ENCODE results near the gene MBD5. TPM values are rescaled to one million over a fixed set of nuclear protein-coding genes. Genes with fewer than 3 reads are reported as not detected.

MBD5 gene
- total and polyA plus RNA-seq, 2 donors (not counting 1 experiment from before 2014, with no cell fraction given), result 10.9 to 69.7 TPM

DNA sequence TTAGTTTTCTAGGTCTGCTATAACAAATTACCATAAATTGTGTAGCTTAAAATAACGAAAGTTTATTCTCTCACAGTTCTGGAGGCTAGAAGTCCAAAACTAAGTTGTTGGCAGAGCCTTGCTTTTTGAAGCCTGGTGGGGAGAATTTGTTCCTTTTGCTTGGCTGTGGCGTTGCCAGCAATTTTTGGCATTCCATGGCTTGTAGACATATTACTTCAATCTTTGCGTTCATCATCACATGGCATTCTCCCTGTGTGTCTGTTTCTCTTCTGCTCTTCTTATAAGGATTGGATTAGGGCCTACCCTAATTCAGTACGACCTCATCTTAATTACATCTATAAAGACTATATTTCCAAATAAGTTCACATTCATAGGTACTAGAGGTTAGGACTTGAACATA, 217.7 kb downstream of the MBD5 start:
- Mint-ChIP-seq H3K27ac (no peak overlapping the region), H3K4me1 (no peaks in the 10 kb centered on the region), H3K27me3 (no peaks in the 10 kb centered on the region), H3K4me3 (no peak overlapping the region), H3K9me3 (ENCODE audit: insufficient read depth) (peaks cover 13% of the 10 kb centered on the region)
- Histone ChIP-seq H3K4me1 (ENCODE audit: control insufficient read depth in 2 of 2, insufficient read depth in 2 of 2, low read length in 2 of 2) (no peaks in the 10 kb centered on the region), H3K4me2 (replicated peaks; ENCODE audit: low read depth, low read length, poor library complexity, severe bottlenecking) (no peak overlapping the region), H3K79me2 (ENCODE audit: control insufficient read depth, insufficient read depth, low read length) (no peaks in the 10 kb centered on the region), H3K27ac (ENCODE audit: low read length in 2 of 2) (no peak overlapping the region), H3K27me3 (replicated peaks in 1 of 4; ENCODE audit: control extremely low read depth in 1 of 4, control insufficient read depth in 3 of 4, insufficient read depth in 4 of 4, low read length in 3 of 4) (no peaks in the 10 kb centered on the region), H3K9ac (ENCODE audit: low read length) (no peak overlapping the region), H3K9me3 (ENCODE audit: control extremely low read depth in 1 of 3, control insufficient read depth in 2 of 3, insufficient read depth in 1 of 3, low read length in 2 of 3) (peaks cover 3 to 15% (median 7%) of the 10 kb centered on the region in 3 donors), H3K4me3 (ENCODE audit: control extremely low read depth in 1 of 5, extremely low read depth in 1 of 5, insufficient read depth in 1 of 5, low read depth in 2 of 5, low read length in 4 of 5) (no peak overlapping the region), H3K36me3 (replicated peaks in 1 of 2; ENCODE audit: control extremely low read depth in 1 of 2, control insufficient read depth in 1 of 2, extremely low read depth in 1 of 2, insufficient read depth in 2 of 2, low read length in 1 of 2) (peaks cover 0 to 18% of the 10 kb centered on the region in 2 experiments), H2AFZ (ENCODE audit: insufficient read depth, low read depth, low read length, poor library complexity, severe bottlenecking) (no peak overlapping the region), H4K20me1 (ENCODE audit: control insufficient read depth, insufficient read depth, low read length, poor library complexity, severe bottlenecking) (no peaks in the 10 kb centered on the region)
- no peak for ATAC-seq (ENCODE audit: low read depth)
- CTCF ChIA-PET, result no interaction called here
- WGBS (ENCODE audit: insufficient coverage), result no CpG with 5 or more reads among the region's 4 CpGs
- POLR2A ChIA-PET, result no interaction called here
- TF ChIP-seq EZH2 (IDR thresholded peaks at IDR 0.05; ENCODE audit: borderline replicate concordance, insufficient read depth, low read depth, low read length, poor library complexity, severe bottlenecking), result no peak
- TF ChIP-seq, protein P1, sequence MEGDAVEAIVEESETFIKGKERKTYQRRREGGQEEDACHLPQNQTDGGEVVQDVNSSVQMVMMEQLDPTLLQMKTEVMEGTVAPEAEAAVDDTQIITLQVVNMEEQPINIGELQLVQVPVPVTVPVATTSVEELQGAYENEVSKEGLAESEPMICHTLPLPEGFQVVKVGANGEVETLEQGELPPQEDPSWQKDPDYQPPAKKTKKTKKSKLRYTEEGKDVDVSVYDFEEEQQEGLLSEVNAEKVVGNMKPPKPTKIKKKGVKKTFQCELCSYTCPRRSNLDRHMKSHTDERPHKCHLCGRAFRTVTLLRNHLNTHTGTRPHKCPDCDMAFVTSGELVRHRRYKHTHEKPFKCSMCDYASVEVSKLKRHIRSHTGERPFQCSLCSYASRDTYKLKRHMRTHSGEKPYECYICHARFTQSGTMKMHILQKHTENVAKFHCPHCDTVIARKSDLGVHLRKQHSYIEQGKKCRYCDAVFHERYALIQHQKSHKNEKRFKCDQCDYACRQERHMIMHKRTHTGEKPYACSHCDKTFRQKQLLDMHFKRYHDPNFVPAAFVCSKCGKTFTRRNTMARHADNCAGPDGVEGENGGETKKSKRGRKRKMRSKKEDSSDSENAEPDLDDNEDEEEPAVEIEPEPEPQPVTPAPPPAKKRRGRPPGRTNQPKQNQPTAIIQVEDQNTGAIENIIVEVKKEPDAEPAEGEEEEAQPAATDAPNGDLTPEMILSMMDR (IDR thresholded peaks at IDR 0.05), result no peak
- no peak for DNase-seq
- intact Hi-C loops (cut with micrococcal nuclease), result no loop called here

DNA sequence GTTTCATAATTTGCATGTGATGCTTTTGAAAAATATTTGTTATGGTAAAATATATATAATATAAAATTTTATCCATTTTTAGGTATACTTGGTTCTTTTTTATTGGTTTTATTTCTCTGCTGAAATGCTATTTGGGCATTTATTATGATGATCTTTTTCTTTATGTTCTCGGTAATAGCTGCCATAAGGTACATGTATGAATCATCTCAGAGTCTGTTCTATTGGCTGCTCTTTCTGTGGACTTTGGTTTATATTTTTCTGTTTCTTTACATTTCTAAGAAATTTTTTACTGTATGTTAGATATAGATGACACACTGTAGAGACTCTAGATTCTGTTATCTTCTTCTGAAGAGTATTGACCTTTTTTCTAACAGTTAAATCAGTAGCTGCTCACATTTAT, 219.9 kb downstream of the MBD5 start:
- no peak overlapping the region for H3K9ac ChIP-seq (ENCODE audit: low read length)
- no peaks in the 10 kb centered on the region for H3K79me2 ChIP-seq (ENCODE audit: control insufficient read depth, insufficient read depth, low read length)
- POLR2A ChIA-PET, result no interaction called here
- Mint-ChIP-seq H3K4me3 (no peak overlapping the region), H3K4me1 (no peaks in the 10 kb centered on the region), H3K27ac (no peak overlapping the region), H3K9me3 (ENCODE audit: insufficient read depth) (peaks cover 13% of the 10 kb centered on the region), H3K27me3 (no peaks in the 10 kb centered on the region)
- H3K36me3 ChIP-seq (replicated peaks in 1 of 2; ENCODE audit: control extremely low read depth in 1 of 2, control insufficient read depth in 1 of 2, extremely low read depth in 1 of 2, insufficient read depth in 2 of 2, low read length in 1 of 2), result peaks cover 0 to 18% of the 10 kb centered on the region in 2 experiments
- H3K4me3 ChIP-seq (ENCODE audit: control extremely low read depth in 1 of 5, extremely low read depth in 1 of 5, insufficient read depth in 1 of 5, low read depth in 2 of 5, low read length in 4 of 5), result no peak overlapping the region
- TF ChIP-seq EZH2 (IDR thresholded peaks at IDR 0.05; ENCODE audit: borderline replicate concordance, insufficient read depth, low read depth, low read length, poor library complexity, severe bottlenecking), result no peak
- TF ChIP-seq, protein P1 (IDR thresholded peaks at IDR 0.05), result no peak
- H3K27me3 ChIP-seq (replicated peaks in 1 of 4; ENCODE audit: control extremely low read depth in 1 of 4, control insufficient read depth in 3 of 4, insufficient read depth in 4 of 4, low read length in 3 of 4), result no peaks in the 10 kb centered on the region
- no peaks in the 10 kb centered on the region for H4K20me1 ChIP-seq (ENCODE audit: control insufficient read depth, insufficient read depth, low read length, poor library complexity, severe bottlenecking)
- CTCF ChIA-PET, result no interaction called here
- no peak overlapping the region for H2AFZ ChIP-seq (ENCODE audit: insufficient read depth, low read depth, low read length, poor library complexity, severe bottlenecking)
- H3K9me3 ChIP-seq (ENCODE audit: control extremely low read depth in 1 of 3, control insufficient read depth in 2 of 3, insufficient read depth in 1 of 3, low read length in 2 of 3), result peaks cover 3 to 15% (median 4%) of the 10 kb centered on the region in 3 donors
- no peak overlapping the region for H3K27ac ChIP-seq (ENCODE audit: low read length in 2 of 2)
- no peak overlapping the region for H3K4me2 ChIP-seq (replicated peaks; ENCODE audit: low read depth, low read length, poor library complexity, severe bottlenecking)
- intact Hi-C loops (cut with micrococcal nuclease), result no loop called here
- WGBS (ENCODE audit: insufficient coverage), result no CpG with 5 or more reads among the region's 1 CpG
- H3K4me1 ChIP-seq (ENCODE audit: control insufficient read depth in 2 of 2, insufficient read depth in 2 of 2, low read length in 2 of 2), result no peaks in the 10 kb centered on the region
- ATAC-seq (ENCODE audit: low read depth), result no peak
- no peak for DNase-seq
